Smooth muscle cell (in vitro differentiated cells): ENCODE measurements around the gene VPS37C. TPM values are rescaled to one million over a fixed set of nuclear protein-coding genes. Genes with fewer than 3 reads are reported as not detected.

Experiments
- DNase-seq: peaks from one replicate; lab custom pipeline; 2025; ENCODE audit not compliant: unreplicated experiment; lab: John Stamatoyannopoulos, UW
- H2AFZ ChIP-seq: fragments of 200-600 bp; sonication (generic); 2 replicates; pipeline ENCODE4 v1.6.0; 2016; ENCODE audit warnings: antibody characterized with exemption, low read depth, mild to moderate bottlenecking
- H3F3A ChIP-seq: fragments of 200-600 bp; sonication (generic); 2 replicates; pipeline ENCODE4 v1.6.0; 2017; ENCODE audit warnings: antibody characterized with exemption, low read depth
- H3K27ac ChIP-seq: fragments of 200-600 bp; sonication (generic); 2 replicates; pipeline ENCODE4 v1.5.1; 2016; ENCODE audit warnings: low read depth, mild to moderate bottlenecking
- H3K27me3 ChIP-seq: fragments of 200-600 bp; sonication (generic); 2 replicates; pipeline ENCODE4 v1.6.1; 2016; ENCODE audit warnings: low read depth, mild to moderate bottlenecking
- H3K36me3 ChIP-seq: fragments of 200-600 bp; sonication (generic); 2 replicates; pipeline ENCODE4 v1.5.1; 2016; ENCODE audit warnings: low read depth
- H3K4me1 ChIP-seq: fragments of 200-600 bp; sonication (generic); 2 replicates; pipeline ENCODE4 v1.5.1; 2016; ENCODE audit warnings: low read depth
- H3K4me2 ChIP-seq: fragments of 200-600 bp; sonication (generic); 2 replicates; pipeline ENCODE4 v1.6.0; 2016; ENCODE audit warnings: mild to moderate bottlenecking
- H3K4me3 ChIP-seq: fragments of 200-600 bp; sonication (generic); 2 replicates; pipeline ENCODE4 v1.5.1; 2016; ENCODE audit warnings: mild to moderate bottlenecking
- H3K79me2 ChIP-seq: fragments of 200-600 bp; sonication (generic); 2 replicates; pipeline ENCODE4 v1.6.0; 2016; ENCODE audit warnings: low read depth, mild to moderate bottlenecking
- H3K9ac ChIP-seq: fragments of 200-600 bp; sonication (generic); 2 replicates; pipeline ENCODE4 v1.6.0; 2016; ENCODE audit warnings: low read depth
- H3K9me3 ChIP-seq: fragments of 200-600 bp; sonication (generic); replicated peaks from 2 replicates; pipeline ENCODE4 v1.5.1; 2016; ENCODE audit warnings: low read depth
- H4K20me1 ChIP-seq: fragments of 200-600 bp; sonication (generic); 2 replicates; pipeline ENCODE4 v1.6.0; 2016; ENCODE audit warnings: low read depth
- WGBS: methylation state at CpG from one replicate; pipeline ENCODE4 v1.1.7; 2016; ENCODE audit warnings: low lambda C conversion rate; 5-methylcytosine and 5-hydroxymethylcytosine counted together
- polyA plus RNA-seq: library from polyadenylated mRNA; unstranded; fragments of >200 nt; fragmentation: Nextera tagmentation; extraction: Ambion mirVana; gene quantifications from 2 replicates; pipeline ENCODE4 v1.2.1, GENCODE V29; 2016
- total RNA-seq: library from RNA; depleted of rRNA; stranded (reverse); fragments of >200 nt; gene quantifications from 2 replicates; pipeline ENCODE4 v1.2.3, GENCODE V29; 2014
- TF ChIP-seq, protein P1 (sequence below): fragments of 200-600 bp; sonication (generic); IDR thresholded peaks from 2 replicates; pipeline ENCODE4 v1.5.1; 2017; ENCODE audit warnings: borderline replicate concordance, mild to moderate bottlenecking, antibody characterized with exemption; ENCODE audit not compliant: insufficient read depth, poor library complexity, severe bottlenecking

Gene VPS37C
- total and polyA plus RNA-seq, 2 experiments from 2014 or later, result 8.8 to 15.4 TPM

DNA sequence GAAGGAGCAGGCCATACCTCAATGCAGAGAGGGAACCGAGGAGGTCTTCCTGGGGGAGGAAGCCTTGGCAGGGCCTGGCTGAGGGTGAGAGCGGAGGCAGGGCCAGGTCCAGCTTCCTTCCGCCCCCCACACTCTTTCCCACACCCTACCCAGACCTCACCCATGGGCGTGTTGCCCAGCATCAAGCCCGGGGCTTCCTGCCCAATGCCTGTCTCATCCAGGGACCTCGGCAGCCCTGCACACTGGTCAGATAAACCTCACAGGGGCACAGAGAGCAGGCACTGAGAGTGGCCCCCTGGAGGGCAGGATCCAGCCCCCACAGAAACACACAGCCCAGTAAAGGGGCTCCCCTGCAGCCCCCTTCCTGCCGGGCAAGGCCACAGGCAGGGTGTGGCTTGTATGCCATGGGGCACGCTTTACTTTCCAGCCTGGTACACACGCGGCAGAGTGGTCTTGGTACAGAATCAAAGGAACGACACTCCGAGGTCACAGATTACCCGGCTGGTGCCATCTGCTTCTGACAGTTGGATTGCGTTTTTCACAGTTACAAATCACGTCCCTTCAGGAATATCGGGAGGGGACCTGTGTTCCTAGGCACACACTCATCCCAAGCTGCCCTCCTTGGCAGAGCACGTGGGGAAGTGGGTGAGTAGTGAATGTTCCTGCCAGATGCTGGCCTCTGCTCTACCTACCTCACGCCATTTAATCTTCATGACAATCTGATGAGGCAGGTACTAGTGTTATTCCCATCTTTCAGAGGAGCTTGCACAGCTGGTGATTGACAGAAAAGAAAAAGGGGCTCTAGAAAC, 79.0 kb downstream of the VPS37C start:
- Histone ChIP-seq H3K9me3 (no peaks in the 10 kb centered on the region), H3K27ac (no peak overlapping the region), H3K79me2 (no peaks in the 10 kb centered on the region), H3K4me3 (no peak overlapping the region), H3K36me3 (no peaks in the 10 kb centered on the region), H4K20me1 (no peaks in the 10 kb centered on the region), H3F3A (no peaks in the 10 kb centered on the region), H2AFZ (no peak overlapping the region), H3K27me3 (no peaks in the 10 kb centered on the region), H3K9ac (no peak overlapping the region), H3K4me2 (no peak overlapping the region), H3K4me1 (no peaks in the 10 kb centered on the region)
- no peak for DNase-seq
- TF ChIP-seq, protein P1, sequence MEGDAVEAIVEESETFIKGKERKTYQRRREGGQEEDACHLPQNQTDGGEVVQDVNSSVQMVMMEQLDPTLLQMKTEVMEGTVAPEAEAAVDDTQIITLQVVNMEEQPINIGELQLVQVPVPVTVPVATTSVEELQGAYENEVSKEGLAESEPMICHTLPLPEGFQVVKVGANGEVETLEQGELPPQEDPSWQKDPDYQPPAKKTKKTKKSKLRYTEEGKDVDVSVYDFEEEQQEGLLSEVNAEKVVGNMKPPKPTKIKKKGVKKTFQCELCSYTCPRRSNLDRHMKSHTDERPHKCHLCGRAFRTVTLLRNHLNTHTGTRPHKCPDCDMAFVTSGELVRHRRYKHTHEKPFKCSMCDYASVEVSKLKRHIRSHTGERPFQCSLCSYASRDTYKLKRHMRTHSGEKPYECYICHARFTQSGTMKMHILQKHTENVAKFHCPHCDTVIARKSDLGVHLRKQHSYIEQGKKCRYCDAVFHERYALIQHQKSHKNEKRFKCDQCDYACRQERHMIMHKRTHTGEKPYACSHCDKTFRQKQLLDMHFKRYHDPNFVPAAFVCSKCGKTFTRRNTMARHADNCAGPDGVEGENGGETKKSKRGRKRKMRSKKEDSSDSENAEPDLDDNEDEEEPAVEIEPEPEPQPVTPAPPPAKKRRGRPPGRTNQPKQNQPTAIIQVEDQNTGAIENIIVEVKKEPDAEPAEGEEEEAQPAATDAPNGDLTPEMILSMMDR, result no peak
- 94% methylated on average over 18 of the region's 18 CpGs for whole genome bisulfite sequencing

DNA sequence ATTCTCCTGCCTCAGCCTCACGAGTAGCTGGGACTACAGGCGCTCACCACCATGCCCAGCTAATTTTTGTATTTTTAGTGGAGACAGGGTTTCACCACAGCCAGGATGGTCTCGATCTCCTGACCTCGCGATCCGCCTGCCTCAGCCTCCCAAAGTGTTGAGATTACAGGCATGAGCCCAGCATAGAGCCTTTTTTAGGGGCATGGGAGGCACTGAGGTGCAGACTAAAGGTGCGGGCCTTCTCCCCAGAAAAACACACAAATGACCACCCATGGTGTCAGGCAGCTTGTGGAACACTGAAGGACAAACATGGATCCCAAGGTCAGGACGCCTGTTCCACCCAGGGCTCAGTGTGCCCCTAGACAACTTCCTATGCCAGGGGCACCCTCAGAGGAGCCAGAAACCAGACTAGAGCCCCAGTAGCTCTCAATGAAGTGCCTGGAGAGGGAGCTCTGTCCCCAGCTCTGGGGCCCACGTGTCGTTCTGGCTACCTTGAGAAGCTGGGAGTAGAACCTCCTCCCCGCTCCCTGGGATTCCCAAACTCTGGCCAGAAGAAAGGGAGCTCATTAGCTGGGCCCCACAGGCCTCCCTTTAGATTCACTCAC, 80.1 kb downstream of the VPS37C start:
- Histone ChIP-seq H3K4me2 (no peak overlapping the region), H3K36me3 (no peaks in the 10 kb centered on the region), H3K79me2 (no peaks in the 10 kb centered on the region), H3K4me1 (no peaks in the 10 kb centered on the region), H3K9me3 (no peaks in the 10 kb centered on the region), H4K20me1 (no peaks in the 10 kb centered on the region), H2AFZ (no peak overlapping the region), H3F3A (no peaks in the 10 kb centered on the region), H3K4me3 (no peak overlapping the region), H3K27me3 (no peaks in the 10 kb centered on the region), H3K9ac (no peak overlapping the region), H3K27ac (no peak overlapping the region)
- DNase-seq, result no peak
- TF ChIP-seq, protein P1, result no peak
- WGBS, result 89% methylated on average over 11 of the region's 11 CpGs

DNA sequence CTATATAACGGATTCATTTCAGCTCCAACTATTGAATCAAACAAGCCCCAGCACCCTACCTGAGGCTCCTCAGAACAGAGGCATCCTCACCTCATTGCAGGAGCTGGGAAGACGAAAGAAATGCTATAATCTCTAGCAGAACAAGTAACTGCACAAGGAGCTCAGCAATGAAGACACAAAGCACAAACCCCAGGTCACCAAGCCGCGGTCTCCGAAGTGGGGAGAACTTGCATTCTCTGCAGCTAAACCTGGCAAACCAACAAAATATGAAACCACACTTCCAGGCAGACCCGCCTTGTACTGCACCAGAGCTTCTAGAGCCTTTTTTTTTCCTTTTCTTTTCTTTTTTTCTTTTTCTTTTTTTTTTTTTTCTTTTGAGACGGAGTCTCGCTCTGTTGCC, 80.7 kb downstream of the VPS37C start:
- no peak for DNase-seq
- Histone ChIP-seq H3K4me1 (no peaks in the 10 kb centered on the region), H3K36me3 (no peaks in the 10 kb centered on the region), H3K9me3 (no peaks in the 10 kb centered on the region), H3F3A (no peaks in the 10 kb centered on the region), H3K4me2 (no peak overlapping the region), H4K20me1 (no peaks in the 10 kb centered on the region), H3K4me3 (no peak overlapping the region), H3K27me3 (no peaks in the 10 kb centered on the region), H3K27ac (no peak overlapping the region), H2AFZ (no peak overlapping the region), H3K79me2 (no peaks in the 10 kb centered on the region), H3K9ac (no peak overlapping the region)
- WGBS, result 94% methylated on average over 8 of the region's 8 CpGs
- TF ChIP-seq, protein P1, result no peak

Other genes with a start within 250 kb of the VPS37C start
- gene TMEM109, start 247.3 kb downstream of the VPS37C start, total RNA-seq, result 19.8 and 48.5 TPM in 2 replicates
- 99.7 and 107 TPM in 2 replicates for gene TMEM109, start 247.3 kb downstream of the VPS37C start, polyA plus RNA-seq
- gene TMEM132A, start 237.0 kb downstream of the VPS37C start, total RNA-seq, result 40.7 and 46.6 TPM in 2 replicates
- 91.3 and 108 TPM in 2 replicates for gene TMEM132A, start 237.0 kb downstream of the VPS37C start, polyA plus RNA-seq
- 0.27 and 0.99 TPM in 2 replicates for gene SLC15A3, start 209.2 kb downstream of the VPS37C start, total RNA-seq
- gene SLC15A3, start 209.2 kb downstream of the VPS37C start, polyA plus RNA-seq, result 0.33 and 2.4 TPM in 2 replicates
- gene CD6, start 189.7 kb downstream of the VPS37C start, total RNA-seq, result 0.27 TPM in 1 of 2 replicates, not detected in the other
- gene CD6, start 189.7 kb downstream of the VPS37C start, polyA plus RNA-seq, result 0.21 TPM in 1 of 2 replicates, not detected in the other
- not detected in 2 replicates for gene CD5, start 58.9 kb downstream of the VPS37C start, total RNA-seq
- 0.10 and 0.72 TPM in 2 replicates for gene CD5, start 58.9 kb downstream of the VPS37C start, polyA plus RNA-seq
- gene PGA3, start 42.1 kb upstream of the VPS37C start, total RNA-seq, result not detected in 2 replicates
- gene PGA3, start 42.1 kb upstream of the VPS37C start, polyA plus RNA-seq, result not detected in 2 replicates
- gene PGA4, start 60.9 kb upstream of the VPS37C start, total RNA-seq, result not detected in 2 replicates
- not detected in 2 replicates for gene PGA4, start 60.9 kb upstream of the VPS37C start, polyA plus RNA-seq
- not detected in 2 replicates for gene PGA5, start 79.7 kb upstream of the VPS37C start, total RNA-seq
- 0.17 TPM in 1 of 2 replicates, not detected in the other for gene PGA5, start 79.7 kb upstream of the VPS37C start, polyA plus RNA-seq
- gene VWCE, start 133.9 kb upstream of the VPS37C start, total RNA-seq, result 0.49 and 1.5 TPM in 2 replicates
- 2.4 and 4.1 TPM in 2 replicates for gene VWCE, start 133.9 kb upstream of the VPS37C start, polyA plus RNA-seq
- 143 and 164 TPM in 2 replicates for gene DDB1, start 171.7 kb upstream of the VPS37C start, total RNA-seq
- 140 and 150 TPM in 2 replicates for gene DDB1, start 171.7 kb upstream of the VPS37C start, polyA plus RNA-seq
- 18.1 and 24.3 TPM in 2 replicates for gene TKFC, start 171.8 kb upstream of the VPS37C start, total RNA-seq
- 47.0 and 49.8 TPM in 2 replicates for gene TKFC, start 171.8 kb upstream of the VPS37C start, polyA plus RNA-seq
- gene CYB561A3, start 200.5 kb upstream of the VPS37C start, total RNA-seq, result 19.1 and 23.9 TPM in 2 replicates
- gene CYB561A3, start 200.5 kb upstream of the VPS37C start, polyA plus RNA-seq, result 23.7 and 25.1 TPM in 2 replicates
- gene TMEM138, start 200.9 kb upstream of the VPS37C start, total RNA-seq, result 34.6 and 44.2 TPM in 2 replicates
- 51.4 and 54.6 TPM in 2 replicates for gene TMEM138, start 200.9 kb upstream of the VPS37C start, polyA plus RNA-seq
- gene TMEM216, start 231.2 kb upstream of the VPS37C start, total RNA-seq, result 31.5 and 39.5 TPM in 2 replicates
- 27.2 and 27.5 TPM in 2 replicates for gene TMEM216, start 231.2 kb upstream of the VPS37C start, polyA plus RNA-seq